GM23338 (cell line): ENCODE results near the gene RMI2. TPM values are rescaled to one million over a fixed set of nuclear protein-coding genes. Genes with fewer than 3 reads are reported as not detected.

Source experiments
- ATAC-seq: fragments of 200-7000 bp; cut with Tn5 transposase; 3 replicates; pipeline ENCODE4 v1.9.1; 2020
- DNase-seq: peaks from one replicate; pipeline ENCODE4 v3.0.0-alpha.2; 2015; ENCODE audit warnings: low spot score
- H2AFZ ChIP-seq: fragments of 200-600 bp; sonication (generic); 2 replicates; pipeline ENCODE4 v1.8.0; 2016; ENCODE audit warnings: antibody characterized with exemption, mild to moderate bottlenecking, moderate library complexity
- H3F3A ChIP-seq: fragments of 200-600 bp; sonication (generic); replicated peaks from 2 replicates; pipeline ENCODE4 v1.8.0; 2017; ENCODE audit warnings: antibody characterized with exemption, mixed run types, low read depth
- H3K27ac ChIP-seq: fragments of 200-600 bp; sonication (generic); 2 replicates; pipeline ENCODE4 v1.6.1; 2016; ENCODE audit warnings: low read depth
- H3K27me3 ChIP-seq: fragments of 200-600 bp; sonication (generic); 2 replicates; pipeline ENCODE4 v1.8.0; 2016; ENCODE audit warnings: mild to moderate bottlenecking, mixed run types, moderate library complexity; ENCODE audit not compliant: insufficient read depth
- H3K36me3 ChIP-seq: fragments of 200-600 bp; sonication (generic); 2 replicates; pipeline ENCODE4 v1.8.0; 2016; ENCODE audit warnings: mild to moderate bottlenecking; ENCODE audit not compliant: insufficient read depth
- H3K4me1 ChIP-seq: fragments of 200-600 bp; sonication (generic); 2 replicates; pipeline ENCODE4 v1.8.0; 2016; ENCODE audit warnings: mild to moderate bottlenecking, moderate library complexity; ENCODE audit not compliant: insufficient read depth
- H3K4me2 ChIP-seq: fragments of 200-600 bp; sonication (generic); 2 replicates; pipeline ENCODE4 v1.7.1; 2017; ENCODE audit warnings: mixed run types
- H3K4me3 ChIP-seq: fragments of 200-600 bp; sonication (generic); 2 replicates; pipeline ENCODE4 v1.6.1; 2016; ENCODE audit warnings: mixed run types
- H3K79me2 ChIP-seq: fragments of 200-600 bp; sonication (generic); replicated peaks from 2 replicates; pipeline ENCODE4 v1.8.0; 2017; ENCODE audit warnings: mild to moderate bottlenecking; ENCODE audit not compliant: insufficient read depth
- H3K9me2 ChIP-seq: fragments of 200-600 bp; sonication (generic); 2 replicates; pipeline ENCODE4 v1.8.0; 2017; ENCODE audit not compliant: insufficient read depth
- H4K20me1 ChIP-seq: fragments of 200-600 bp; sonication (generic); replicated peaks from 2 replicates; pipeline ENCODE4 v1.8.0; 2017; ENCODE audit warnings: mild to moderate bottlenecking; ENCODE audit not compliant: insufficient read depth
- H3K27ac Mint-ChIP-seq: 2 replicates; pipeline ENCODE4 v1.8.0; 2020; ENCODE audit warnings: inconsistent platforms, mild to moderate bottlenecking, moderate library complexity, mixed read lengths
- H3K27me3 Mint-ChIP-seq: 3 replicates; pipeline ENCODE4 v1.8.0; 2022; ENCODE audit warnings: low read depth, mild to moderate bottlenecking, moderate library complexity, mixed read lengths, inconsistent platforms; ENCODE audit not compliant: insufficient read depth, poor library complexity
- H3K36me3 Mint-ChIP-seq: 3 replicates; pipeline ENCODE4 v1.8.0; 2021; ENCODE audit warnings: low read depth, mild to moderate bottlenecking, inconsistent platforms, moderate library complexity, mixed read lengths
- H3K4me1 Mint-ChIP-seq: 3 replicates; pipeline ENCODE4 v1.8.0; 2020; ENCODE audit warnings: mild to moderate bottlenecking, inconsistent platforms, mixed read lengths
- H3K4me3 Mint-ChIP-seq: 3 replicates; pipeline ENCODE4 v1.8.0; 2021; ENCODE audit warnings: moderate library complexity, mild to moderate bottlenecking, inconsistent platforms, mixed read lengths
- H3K9me3 Mint-ChIP-seq: 3 replicates; pipeline ENCODE4 v1.8.0; 2020; ENCODE audit warnings: moderate library complexity, mild to moderate bottlenecking, inconsistent platforms, mixed read lengths
- CREB1 ChIP-seq: fragments of 250-450 bp; sonication (Bioruptor Pico); IDR thresholded peaks from 2 replicates; pipeline ENCODE4 v1.5.0; 2020; ENCODE audit warnings: low read depth, mild to moderate bottlenecking, moderate library complexity
- EZH2 ChIP-seq: fragments of 200-600 bp; sonication (generic); IDR thresholded peaks from one replicate; pipeline ENCODE4 v1.8.0; 2017; ENCODE audit warnings: antibody characterized with exemption, mild to moderate bottlenecking, low read depth; ENCODE audit not compliant: unreplicated experiment
- EZH2phosphoT487 ChIP-seq: fragments of 200-600 bp; sonication (generic); IDR thresholded peaks from one replicate; pipeline ENCODE4 v1.8.1; 2018; ENCODE audit warnings: antibody characterized with exemption; ENCODE audit not compliant: unreplicated experiment
- JUNB ChIP-seq: IDR thresholded peaks from one replicate; pipeline ENCODE4 v1.6.1; 2016; ENCODE audit warnings: antibody characterized with exemption; ENCODE audit not compliant: unreplicated experiment
- NANOG ChIP-seq: IDR thresholded peaks from 2 replicates; pipeline ENCODE4 v1.6.1; 2016; ENCODE audit warnings: antibody characterized with exemption, borderline replicate concordance
- POLR2AphosphoS5 ChIP-seq: IDR thresholded peaks from 2 replicates; pipeline ENCODE4 v1.6.1; 2016; ENCODE audit warnings: antibody characterized with exemption, low read depth
- STAT1 ChIP-seq: IDR thresholded peaks from one replicate; pipeline ENCODE4 v1.6.1; 2016; ENCODE audit warnings: antibody characterized with exemption; ENCODE audit not compliant: unreplicated experiment
- ZNF114 ChIP-seq: fragments of 250-450 bp; sonication (Bioruptor Pico); IDR thresholded peaks from 2 replicates; pipeline ENCODE4 v1.5.0; 2020; ENCODE audit warnings: mild to moderate bottlenecking, moderate library complexity
- ZNF331 ChIP-seq: fragments of 250-450 bp; sonication (Bioruptor Pico); IDR thresholded peaks from 2 replicates; pipeline ENCODE4 v1.5.0; 2020; ENCODE audit warnings: low read depth, mild to moderate bottlenecking, moderate library complexity
- polyA plus RNA-seq: library from polyadenylated mRNA; unstranded; fragments of >200 nt; fragmentation: Nextera tagmentation; extraction: Ambion mirVana; gene quantifications from 2 replicates; pipeline ENCODE4 v1.2.1, GENCODE V29; 2016
- total RNA-seq: library from RNA; depleted of rRNA; stranded (reverse); fragments of >200 nt; shearing (Covaris generic); gene quantifications from 2 replicates; pipeline ENCODE4 v1.2.3, GENCODE V29; 2014
- TF ChIP-seq, protein P1 (sequence below): IDR thresholded peaks from 2 replicates; pipeline ENCODE4 v1.6.1; 2016; ENCODE audit warnings: antibody characterized with exemption
- TF ChIP-seq, protein P2 (sequence below): IDR thresholded peaks from one replicate; pipeline ENCODE4 v1.6.1; 2018; ENCODE audit warnings: antibody characterized with exemption; ENCODE audit not compliant: unreplicated experiment
- TF ChIP-seq, protein P3 (sequence below): fragments of 250-450 bp; sonication (Bioruptor Pico); IDR thresholded peaks from 2 replicates; pipeline ENCODE4 v1.5.0; 2020; ENCODE audit warnings: mild to moderate bottlenecking, moderate library complexity
- TF ChIP-seq, protein P4 (sequence below), 2 experiments: fragments of 200-600 bp in 1 of 2; sonication (generic) in 1 of 2; conservative IDR thresholded peaks; 2 replicates each; pipeline versions ENCODE4 v1.5.1 to v1.6.1; 2016 to 2017; ENCODE audit warnings: antibody characterized with exemption in 2 of 2, low read depth in 2 of 2, mild to moderate bottlenecking in 2 of 2, moderate library complexity in 1 of 2

RMI2 gene
- total and polyA plus RNA-seq, 2 experiments from 2014 or later: 98.2 to 108 TPM

DNA sequence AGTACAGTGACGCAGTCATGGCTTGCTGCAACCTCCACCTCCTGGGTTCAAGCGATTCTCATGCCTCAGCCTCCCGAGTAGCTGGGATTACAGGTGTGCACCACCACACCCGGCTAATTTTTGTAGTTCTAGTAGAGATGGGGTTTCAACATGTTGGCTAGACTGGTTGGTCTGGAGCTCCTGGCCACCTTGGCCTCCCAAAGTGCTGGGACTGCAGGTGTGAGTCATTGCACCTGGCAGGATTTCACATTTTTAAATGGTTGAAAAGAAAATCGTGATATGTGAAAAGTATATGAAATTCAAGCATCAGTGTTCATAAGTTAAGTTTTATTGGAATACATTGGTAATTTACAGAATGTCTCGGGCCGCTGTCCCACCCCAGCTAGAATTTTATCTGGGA is 2.6 kb downstream of the RMI2 start:
- Histone ChIP-seq H3F3A (0 out of 2 replicates have a peak, but pooled peaks cover 2% of the 10 kb centered on the region), H3K79me2 (peaks cover 77% of the 10 kb centered on the region), H3K4me3 (no peak overlapping the region), H3K4me1 (peaks cover 43% of the 10 kb centered on the region), H3K36me3 (peaks cover 12% of the 10 kb centered on the region), H2AFZ (no peak overlapping the region), H3K9me2 (no peaks in the 10 kb centered on the region), H3K4me2 (no peak overlapping the region), H3K27ac (0 out of 2 replicates have a peak overlapping the region, but pooled peaks have one; percentile 45), H3K27me3 (no peaks in the 10 kb centered on the region), H4K20me1 (peaks cover 6% of the 10 kb centered on the region; the same call in 1 of the 2 replicates)
- 0 out of 3 replicates have a peak, but pooled peaks cover 3% of the 10 kb centered on the region for H3K9me3 Mint-ChIP-seq
- H3K36me3 Mint-ChIP-seq: peaks cover 29% of the 10 kb centered on the region
- DNase-seq (no peak), ATAC-seq (no peak)
- no peak overlapping the region for H3K4me3 Mint-ChIP-seq
- H3K4me1 Mint-ChIP-seq: peaks cover 45% of the 10 kb centered on the region
- TF ChIP-seq JUNB (no peak), EZH2 (no peak), ZNF114 (no peak), CREB1 (CRISPR knock-in tag) (no peak), STAT1 (no peak), ZNF331 (no peak), EZH2phosphoT487 (no peak), POLR2AphosphoS5 (no peak), NANOG (no peak)
- TF ChIP-seq, protein P1, sequence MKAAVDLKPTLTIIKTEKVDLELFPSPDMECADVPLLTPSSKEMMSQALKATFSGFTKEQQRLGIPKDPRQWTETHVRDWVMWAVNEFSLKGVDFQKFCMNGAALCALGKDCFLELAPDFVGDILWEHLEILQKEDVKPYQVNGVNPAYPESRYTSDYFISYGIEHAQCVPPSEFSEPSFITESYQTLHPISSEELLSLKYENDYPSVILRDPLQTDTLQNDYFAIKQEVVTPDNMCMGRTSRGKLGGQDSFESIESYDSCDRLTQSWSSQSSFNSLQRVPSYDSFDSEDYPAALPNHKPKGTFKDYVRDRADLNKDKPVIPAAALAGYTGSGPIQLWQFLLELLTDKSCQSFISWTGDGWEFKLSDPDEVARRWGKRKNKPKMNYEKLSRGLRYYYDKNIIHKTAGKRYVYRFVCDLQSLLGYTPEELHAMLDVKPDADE: no peak
- TF ChIP-seq, protein P2, sequence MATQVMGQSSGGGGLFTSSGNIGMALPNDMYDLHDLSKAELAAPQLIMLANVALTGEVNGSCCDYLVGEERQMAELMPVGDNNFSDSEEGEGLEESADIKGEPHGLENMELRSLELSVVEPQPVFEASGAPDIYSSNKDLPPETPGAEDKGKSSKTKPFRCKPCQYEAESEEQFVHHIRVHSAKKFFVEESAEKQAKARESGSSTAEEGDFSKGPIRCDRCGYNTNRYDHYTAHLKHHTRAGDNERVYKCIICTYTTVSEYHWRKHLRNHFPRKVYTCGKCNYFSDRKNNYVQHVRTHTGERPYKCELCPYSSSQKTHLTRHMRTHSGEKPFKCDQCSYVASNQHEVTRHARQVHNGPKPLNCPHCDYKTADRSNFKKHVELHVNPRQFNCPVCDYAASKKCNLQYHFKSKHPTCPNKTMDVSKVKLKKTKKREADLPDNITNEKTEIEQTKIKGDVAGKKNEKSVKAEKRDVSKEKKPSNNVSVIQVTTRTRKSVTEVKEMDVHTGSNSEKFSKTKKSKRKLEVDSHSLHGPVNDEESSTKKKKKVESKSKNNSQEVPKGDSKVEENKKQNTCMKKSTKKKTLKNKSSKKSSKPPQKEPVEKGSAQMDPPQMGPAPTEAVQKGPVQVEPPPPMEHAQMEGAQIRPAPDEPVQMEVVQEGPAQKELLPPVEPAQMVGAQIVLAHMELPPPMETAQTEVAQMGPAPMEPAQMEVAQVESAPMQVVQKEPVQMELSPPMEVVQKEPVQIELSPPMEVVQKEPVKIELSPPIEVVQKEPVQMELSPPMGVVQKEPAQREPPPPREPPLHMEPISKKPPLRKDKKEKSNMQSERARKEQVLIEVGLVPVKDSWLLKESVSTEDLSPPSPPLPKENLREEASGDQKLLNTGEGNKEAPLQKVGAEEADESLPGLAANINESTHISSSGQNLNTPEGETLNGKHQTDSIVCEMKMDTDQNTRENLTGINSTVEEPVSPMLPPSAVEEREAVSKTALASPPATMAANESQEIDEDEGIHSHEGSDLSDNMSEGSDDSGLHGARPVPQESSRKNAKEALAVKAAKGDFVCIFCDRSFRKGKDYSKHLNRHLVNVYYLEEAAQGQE: no peak
- TF ChIP-seq, protein P3, sequence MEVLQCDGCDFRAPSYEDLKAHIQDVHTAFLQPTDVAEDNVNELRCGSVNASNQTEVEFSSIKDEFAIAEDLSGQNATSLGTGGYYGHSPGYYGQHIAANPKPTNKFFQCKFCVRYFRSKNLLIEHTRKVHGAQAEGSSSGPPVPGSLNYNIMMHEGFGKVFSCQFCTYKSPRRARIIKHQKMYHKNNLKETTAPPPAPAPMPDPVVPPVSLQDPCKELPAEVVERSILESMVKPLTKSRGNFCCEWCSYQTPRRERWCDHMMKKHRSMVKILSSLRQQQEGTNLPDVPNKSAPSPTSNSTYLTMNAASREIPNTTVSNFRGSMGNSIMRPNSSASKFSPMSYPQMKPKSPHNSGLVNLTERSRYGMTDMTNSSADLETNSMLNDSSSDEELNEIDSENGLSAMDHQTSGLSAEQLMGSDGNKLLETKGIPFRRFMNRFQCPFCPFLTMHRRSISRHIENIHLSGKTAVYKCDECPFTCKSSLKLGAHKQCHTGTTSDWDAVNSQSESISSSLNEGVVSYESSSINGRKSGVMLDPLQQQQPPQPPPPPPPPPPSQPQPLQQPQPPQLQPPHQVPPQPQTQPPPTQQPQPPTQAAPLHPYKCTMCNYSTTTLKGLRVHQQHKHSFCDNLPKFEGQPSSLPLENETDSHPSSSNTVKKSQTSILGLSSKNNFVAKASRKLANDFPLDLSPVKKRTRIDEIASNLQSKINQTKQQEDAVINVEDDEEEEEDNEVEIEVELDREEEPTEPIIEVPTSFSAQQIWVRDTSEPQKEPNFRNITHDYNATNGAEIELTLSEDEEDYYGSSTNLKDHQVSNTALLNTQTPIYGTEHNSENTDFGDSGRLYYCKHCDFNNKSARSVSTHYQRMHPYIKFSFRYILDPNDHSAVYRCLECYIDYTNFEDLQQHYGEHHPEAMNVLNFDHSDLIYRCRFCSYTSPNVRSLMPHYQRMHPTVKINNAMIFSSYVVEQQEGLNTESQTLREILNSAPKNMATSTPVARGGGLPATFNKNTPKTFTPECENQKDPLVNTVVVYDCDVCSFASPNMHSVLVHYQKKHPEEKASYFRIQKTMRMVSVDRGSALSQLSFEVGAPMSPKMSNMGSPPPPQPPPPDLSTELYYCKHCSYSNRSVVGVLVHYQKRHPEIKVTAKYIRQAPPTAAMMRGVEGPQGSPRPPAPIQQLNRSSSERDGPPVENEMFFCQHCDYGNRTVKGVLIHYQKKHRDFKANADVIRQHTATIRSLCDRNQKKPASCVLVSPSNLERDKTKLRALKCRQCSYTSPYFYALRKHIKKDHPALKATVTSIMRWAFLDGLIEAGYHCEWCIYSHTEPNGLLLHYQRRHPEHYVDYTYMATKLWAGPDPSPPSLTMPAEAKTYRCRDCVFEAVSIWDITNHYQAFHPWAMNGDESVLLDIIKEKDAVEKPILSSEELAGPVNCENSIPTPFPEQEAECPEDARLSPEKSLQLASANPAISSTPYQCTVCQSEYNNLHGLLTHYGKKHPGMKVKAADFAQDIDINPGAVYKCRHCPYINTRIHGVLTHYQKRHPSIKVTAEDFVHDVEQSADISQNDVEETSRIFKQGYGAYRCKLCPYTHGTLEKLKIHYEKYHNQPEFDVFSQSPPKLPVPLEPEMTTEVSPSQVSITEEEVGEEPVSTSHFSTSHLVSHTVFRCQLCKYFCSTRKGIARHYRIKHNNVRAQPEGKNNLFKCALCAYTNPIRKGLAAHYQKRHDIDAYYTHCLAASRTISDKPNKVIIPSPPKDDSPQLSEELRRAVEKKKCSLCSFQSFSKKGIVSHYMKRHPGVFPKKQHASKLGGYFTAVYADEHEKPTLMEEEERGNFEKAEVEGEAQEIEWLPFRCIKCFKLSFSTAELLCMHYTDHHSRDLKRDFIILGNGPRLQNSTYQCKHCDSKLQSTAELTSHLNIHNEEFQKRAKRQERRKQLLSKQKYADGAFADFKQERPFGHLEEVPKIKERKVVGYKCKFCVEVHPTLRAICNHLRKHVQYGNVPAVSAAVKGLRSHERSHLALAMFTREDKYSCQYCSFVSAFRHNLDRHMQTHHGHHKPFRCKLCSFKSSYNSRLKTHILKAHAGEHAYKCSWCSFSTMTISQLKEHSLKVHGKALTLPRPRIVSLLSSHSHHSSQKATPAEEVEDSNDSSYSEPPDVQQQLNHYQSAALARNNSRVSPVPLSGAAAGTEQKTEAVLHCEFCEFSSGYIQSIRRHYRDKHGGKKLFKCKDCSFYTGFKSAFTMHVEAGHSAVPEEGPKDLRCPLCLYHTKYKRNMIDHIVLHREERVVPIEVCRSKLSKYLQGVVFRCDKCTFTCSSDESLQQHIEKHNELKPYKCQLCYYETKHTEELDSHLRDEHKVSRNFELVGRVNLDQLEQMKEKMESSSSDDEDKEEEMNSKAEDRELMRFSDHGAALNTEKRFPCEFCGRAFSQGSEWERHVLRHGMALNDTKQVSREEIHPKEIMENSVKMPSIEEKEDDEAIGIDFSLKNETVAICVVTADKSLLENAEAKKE (CRISPR knock-in tag): no peak
- TF ChIP-seq, protein P4, sequence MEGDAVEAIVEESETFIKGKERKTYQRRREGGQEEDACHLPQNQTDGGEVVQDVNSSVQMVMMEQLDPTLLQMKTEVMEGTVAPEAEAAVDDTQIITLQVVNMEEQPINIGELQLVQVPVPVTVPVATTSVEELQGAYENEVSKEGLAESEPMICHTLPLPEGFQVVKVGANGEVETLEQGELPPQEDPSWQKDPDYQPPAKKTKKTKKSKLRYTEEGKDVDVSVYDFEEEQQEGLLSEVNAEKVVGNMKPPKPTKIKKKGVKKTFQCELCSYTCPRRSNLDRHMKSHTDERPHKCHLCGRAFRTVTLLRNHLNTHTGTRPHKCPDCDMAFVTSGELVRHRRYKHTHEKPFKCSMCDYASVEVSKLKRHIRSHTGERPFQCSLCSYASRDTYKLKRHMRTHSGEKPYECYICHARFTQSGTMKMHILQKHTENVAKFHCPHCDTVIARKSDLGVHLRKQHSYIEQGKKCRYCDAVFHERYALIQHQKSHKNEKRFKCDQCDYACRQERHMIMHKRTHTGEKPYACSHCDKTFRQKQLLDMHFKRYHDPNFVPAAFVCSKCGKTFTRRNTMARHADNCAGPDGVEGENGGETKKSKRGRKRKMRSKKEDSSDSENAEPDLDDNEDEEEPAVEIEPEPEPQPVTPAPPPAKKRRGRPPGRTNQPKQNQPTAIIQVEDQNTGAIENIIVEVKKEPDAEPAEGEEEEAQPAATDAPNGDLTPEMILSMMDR (conservative IDR thresholded peaks at IDR 0.05; ENCODE audit: low read depth in 2 of 2): no peak
- H3K27me3 Mint-ChIP-seq: peaks cover 11% of the 10 kb centered on the region
- H3K27ac Mint-ChIP-seq: no peak overlapping the region
